T-helper 17 cell (primary cell): Measurements from ENCODE around the gene RPTOR. TPM values are rescaled to one million over a fixed set of nuclear protein-coding genes. Genes with fewer than 3 reads are reported as not detected.
A peak's percentile ranks its signal among the peaks of the same experiment; 100 is the strongest.

Source experiments
- ATAC-seq: fragments of 150-1000 bp; cut with Tn5 transposase; 2 replicates; pipeline ENCODE4 v1.10.0; 2021; ENCODE audit warnings: mild to moderate bottlenecking, moderate library complexity
- DNase-seq, 3 donors: peaks; one replicate each; pipeline versions ENCODE4 v3.0.0 to v3.0.0-alpha.2; 2020 to 2021
- H3K9me3 ChIP-seq: one replicate; pipeline ENCODE4 v1.7.0; 2013; ENCODE audit warnings: low read length, mild to moderate bottlenecking; ENCODE audit not compliant: control insufficient read depth, poor library complexity, severe bottlenecking
- H3K27ac Mint-ChIP-seq: one replicate; pipeline ENCODE4 v1.8.0; 2022; ENCODE audit warnings: mild to moderate bottlenecking, moderate library complexity, mixed read lengths
- H3K27me3 Mint-ChIP-seq: one replicate; pipeline ENCODE4 v1.8.0; 2022; ENCODE audit warnings: mixed read lengths
- H3K36me3 Mint-ChIP-seq: one replicate; pipeline ENCODE4 v1.8.0; 2022; ENCODE audit warnings: low read depth, mixed read lengths
- H3K4me1 Mint-ChIP-seq: one replicate; pipeline ENCODE4 v1.8.0; 2022; ENCODE audit warnings: mild to moderate bottlenecking, mixed read lengths
- H3K4me3 Mint-ChIP-seq: one replicate; pipeline ENCODE4 v1.8.0; 2022; ENCODE audit warnings: mild to moderate bottlenecking, moderate library complexity, mixed read lengths
- total RNA-seq, 4 donors: library from RNA in 2 of 4; stranded (reverse) in 2 of 4; gene quantifications; one replicate each; pipeline ENCODE4 v1.2.3 and lab custom pipeline; 2022 to 2026

Gene RPTOR
- total RNA-seq, 2 donors from 2014 or later = 55.1 to 61.5 TPM

- no peaks in the 10 kb centered on the region for H3K9me3 ChIP-seq
These were observed 346.3 kb downstream of the RPTOR start for GRCh38 chr17:80890921-80891396.

GRCh38 chr17:80891397-80892018 is 346.9 kb downstream of the RPTOR start:
- H3K27ac Mint-ChIP-seq = peak overlapping the region; percentile 99

More at GRCh38 chr17:80890921-80891396, 346.3 kb downstream of the RPTOR start:
- Mint-ChIP-seq H3K4me3 (peak overlapping the region; percentile 97), H3K4me1 (peaks cover 61% of the 10 kb centered on the region), H3K27ac (peak overlapping the region; percentile 99), H3K36me3 (peaks cover 9% of the 10 kb centered on the region), H3K27me3 (no peaks in the 10 kb centered on the region)
- DNase-seq (no peak), ATAC-seq (no peak)

DNA sequence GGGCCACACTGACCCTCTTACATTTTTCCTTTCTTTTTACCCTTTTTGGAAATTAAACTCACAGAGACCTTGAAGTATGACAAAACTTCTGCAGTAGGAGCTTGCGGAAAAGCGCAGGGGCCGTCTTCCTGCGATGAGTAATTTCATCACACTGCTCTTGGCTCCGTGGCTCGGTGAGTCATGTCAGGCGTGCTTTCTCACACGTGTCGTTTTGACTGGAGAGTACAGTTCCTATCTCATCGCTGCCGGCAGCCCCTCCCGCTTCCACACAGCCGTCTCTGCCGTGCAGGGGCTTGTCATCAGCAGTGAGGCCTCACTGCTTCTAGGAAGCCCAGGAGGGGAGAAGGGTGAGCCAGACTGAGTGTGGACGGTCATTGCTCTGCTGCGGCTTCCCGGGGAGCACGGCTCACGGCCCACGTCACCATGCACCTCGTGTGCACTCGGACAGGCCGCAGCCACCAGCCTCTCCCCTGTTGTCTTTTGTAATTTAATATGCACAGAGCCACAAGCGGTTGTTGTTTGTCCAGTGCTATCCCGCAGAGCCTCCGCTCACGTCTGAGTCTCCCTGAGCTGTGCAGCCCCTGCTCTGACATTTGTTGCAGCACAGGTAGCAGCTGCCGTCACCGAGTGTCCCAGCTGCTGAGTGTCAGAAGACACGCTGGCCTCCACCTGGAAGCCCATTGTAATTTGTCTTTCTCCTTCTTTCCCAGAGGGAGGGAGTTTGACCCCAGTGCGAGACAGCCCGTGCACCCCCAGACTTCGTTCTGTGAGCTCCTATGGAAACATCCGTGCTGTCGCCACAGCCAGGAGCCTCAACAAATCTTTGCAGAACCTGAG is 347.6 kb downstream of the RPTOR start:
- no peaks in the 10 kb centered on the region for H3K9me3 ChIP-seq
- Mint-ChIP-seq H3K4me3 (peak overlapping the region; percentile 97), H3K27ac (peak overlapping the region; percentile 99), H3K36me3 (peaks cover 12% of the 10 kb centered on the region), H3K27me3 (no peaks in the 10 kb centered on the region), H3K4me1 (peaks cover 60% of the 10 kb centered on the region)
- ATAC-seq (peak; percentile 80), DNase-seq (peak; percentile 60 to 81 (median 64))

More at GRCh38 chr17:80891397-80892018, 346.9 kb downstream of the RPTOR start:
- no peaks in the 10 kb centered on the region for H3K27me3 Mint-ChIP-seq
- DNase-seq (peak; percentile 53 to 69 (median 65)), ATAC-seq (peak; percentile 81)
- H3K4me3 Mint-ChIP-seq = peak overlapping the region; percentile 97
- H3K36me3 Mint-ChIP-seq = peaks cover 10% of the 10 kb centered on the region
- no peaks in the 10 kb centered on the region for H3K9me3 ChIP-seq
- H3K4me1 Mint-ChIP-seq = peaks cover 61% of the 10 kb centered on the region

DNA sequence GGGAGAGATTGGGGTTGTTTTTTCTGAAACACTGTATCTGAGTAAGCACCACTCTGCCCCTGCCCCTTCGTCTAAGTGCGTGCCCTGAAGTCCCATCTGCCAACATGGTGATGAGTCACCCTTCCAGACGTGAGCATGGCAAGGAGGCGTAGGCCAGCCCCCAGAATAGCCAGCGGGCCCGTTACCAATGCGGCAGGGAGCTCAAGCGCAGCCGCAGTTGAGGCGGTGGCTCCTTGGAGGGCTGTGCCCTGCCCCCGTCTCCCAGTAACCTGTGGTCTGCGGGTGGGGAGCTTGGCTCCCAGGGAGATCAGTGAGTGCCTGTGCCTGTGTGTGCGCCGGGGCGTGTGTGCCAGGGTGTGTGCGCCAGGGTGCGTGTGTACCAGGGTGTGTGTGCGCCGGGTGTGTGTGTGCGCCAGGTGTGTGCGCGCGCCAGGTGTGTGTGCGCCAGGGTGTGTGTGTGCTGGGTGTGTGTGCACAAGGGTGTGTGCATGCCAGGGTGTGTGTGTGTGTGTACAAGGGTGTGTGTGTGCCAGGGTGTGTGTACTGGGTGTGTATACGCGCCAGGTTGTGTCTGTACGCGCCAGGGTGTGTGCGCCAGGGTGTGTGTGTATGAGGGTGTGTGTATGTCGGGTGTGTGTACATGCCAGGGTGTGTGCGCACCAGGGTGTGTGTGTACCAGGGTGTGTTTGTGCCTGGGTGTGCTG is 348.4 kb downstream of the RPTOR start:
- Mint-ChIP-seq H3K4me1 (peaks cover 61% of the 10 kb centered on the region), H3K27me3 (no peaks in the 10 kb centered on the region), H3K27ac (peak overlapping the region; percentile 99), H3K4me3 (peak overlapping the region; percentile 97), H3K36me3 (peaks cover 12% of the 10 kb centered on the region)
- H3K9me3 ChIP-seq = no peaks in the 10 kb centered on the region
- peak; percentile 33 to 60 (median 41) for DNase-seq
- ATAC-seq = peak; percentile 9

- DNase-seq (no peak), ATAC-seq (no peak)
- Mint-ChIP-seq H3K27ac (peak overlapping the region; percentile 99), H3K4me3 (peak overlapping the region; percentile 97), H3K36me3 (peaks cover 12% of the 10 kb centered on the region), H3K4me1 (peaks cover 59% of the 10 kb centered on the region), H3K27me3 (no peaks in the 10 kb centered on the region)
- H3K9me3 ChIP-seq = no peaks in the 10 kb centered on the region
These were observed 349.2 kb downstream of the RPTOR start for GRCh38 chr17:80893604-80894438.

GRCh38 chr17:80894439-80894721 is 349.7 kb downstream of the RPTOR start:
- no peaks in the 10 kb centered on the region for H3K9me3 ChIP-seq
- Mint-ChIP-seq H3K4me1 (peaks cover 54% of the 10 kb centered on the region), H3K36me3 (peaks cover 12% of the 10 kb centered on the region), H3K4me3 (peak overlapping the region; percentile 81), H3K27ac (peak overlapping the region; percentile 99), H3K27me3 (no peaks in the 10 kb centered on the region)
- DNase-seq (no peak), ATAC-seq (no peak)

DNA sequence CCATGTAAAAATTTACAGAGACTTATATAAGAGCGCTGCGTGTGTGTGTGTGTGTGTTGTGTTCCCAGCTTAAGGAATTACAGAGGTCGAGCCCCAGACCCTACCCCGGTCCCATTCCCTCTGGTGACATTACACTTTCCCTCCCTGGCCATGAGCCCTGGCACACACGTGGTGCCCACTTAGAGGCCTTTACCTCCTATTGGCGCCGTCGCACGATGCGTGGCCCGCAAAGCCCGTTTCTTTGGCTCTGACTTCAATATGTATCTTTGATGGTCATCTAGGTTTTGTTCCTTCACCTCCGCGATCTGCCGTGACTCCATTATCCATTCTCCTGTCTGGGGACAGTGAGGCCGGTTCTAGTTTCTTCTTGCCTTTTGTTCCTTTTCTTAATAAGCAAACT is 350.1 kb downstream of the RPTOR start:
- DNase-seq (no peak), ATAC-seq (no peak)
- no peaks in the 10 kb centered on the region for H3K9me3 ChIP-seq
- Mint-ChIP-seq H3K4me1 (peaks cover 54% of the 10 kb centered on the region), H3K27me3 (no peaks in the 10 kb centered on the region), H3K27ac (peak overlapping the region; percentile 96), H3K36me3 (peaks cover 12% of the 10 kb centered on the region), H3K4me3 (peak overlapping the region; percentile 81)

DNA sequence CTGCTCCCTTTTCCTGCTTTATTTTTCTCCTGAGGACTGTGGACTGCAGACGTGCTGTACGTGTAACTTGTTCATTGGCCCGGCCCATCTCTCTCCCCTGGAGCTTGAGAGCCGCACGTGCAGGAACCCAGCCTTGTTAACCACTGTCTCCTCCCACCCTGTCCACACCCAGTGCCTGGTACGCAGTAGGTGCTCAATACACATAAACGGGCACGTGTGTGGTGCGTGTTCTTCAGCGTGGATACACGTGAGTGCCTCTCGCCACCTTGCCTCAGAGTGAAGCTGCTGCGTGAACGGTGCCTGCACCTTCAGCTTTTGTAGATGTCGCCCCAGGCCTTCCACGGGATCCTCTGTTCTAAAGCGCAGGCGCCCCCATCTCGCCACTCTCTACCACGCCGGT is 350.7 kb downstream of the RPTOR start:
- peak overlapping the region; percentile 81 for H3K4me3 Mint-ChIP-seq
- no peak for ATAC-seq
- H3K27ac Mint-ChIP-seq = peak overlapping the region; percentile 96
- DNase-seq = no peak
- H3K36me3 Mint-ChIP-seq = peaks cover 12% of the 10 kb centered on the region
- no peaks in the 10 kb centered on the region for H3K27me3 Mint-ChIP-seq
- peaks cover 53% of the 10 kb centered on the region for H3K4me1 Mint-ChIP-seq
- no peaks in the 10 kb centered on the region for H3K9me3 ChIP-seq

- Mint-ChIP-seq H3K27ac (no peak overlapping the region), H3K36me3 (peaks cover 8% of the 10 kb centered on the region), H3K27me3 (no peaks in the 10 kb centered on the region), H3K4me3 (no peak overlapping the region), H3K4me1 (peaks cover 38% of the 10 kb centered on the region)
- no peaks in the 10 kb centered on the region for H3K9me3 ChIP-seq
- no peak for DNase-seq
- ATAC-seq = no peak
These were observed 354.1 kb downstream of the RPTOR start for GRCh38 chr17:80898716-80899115.

DNA sequence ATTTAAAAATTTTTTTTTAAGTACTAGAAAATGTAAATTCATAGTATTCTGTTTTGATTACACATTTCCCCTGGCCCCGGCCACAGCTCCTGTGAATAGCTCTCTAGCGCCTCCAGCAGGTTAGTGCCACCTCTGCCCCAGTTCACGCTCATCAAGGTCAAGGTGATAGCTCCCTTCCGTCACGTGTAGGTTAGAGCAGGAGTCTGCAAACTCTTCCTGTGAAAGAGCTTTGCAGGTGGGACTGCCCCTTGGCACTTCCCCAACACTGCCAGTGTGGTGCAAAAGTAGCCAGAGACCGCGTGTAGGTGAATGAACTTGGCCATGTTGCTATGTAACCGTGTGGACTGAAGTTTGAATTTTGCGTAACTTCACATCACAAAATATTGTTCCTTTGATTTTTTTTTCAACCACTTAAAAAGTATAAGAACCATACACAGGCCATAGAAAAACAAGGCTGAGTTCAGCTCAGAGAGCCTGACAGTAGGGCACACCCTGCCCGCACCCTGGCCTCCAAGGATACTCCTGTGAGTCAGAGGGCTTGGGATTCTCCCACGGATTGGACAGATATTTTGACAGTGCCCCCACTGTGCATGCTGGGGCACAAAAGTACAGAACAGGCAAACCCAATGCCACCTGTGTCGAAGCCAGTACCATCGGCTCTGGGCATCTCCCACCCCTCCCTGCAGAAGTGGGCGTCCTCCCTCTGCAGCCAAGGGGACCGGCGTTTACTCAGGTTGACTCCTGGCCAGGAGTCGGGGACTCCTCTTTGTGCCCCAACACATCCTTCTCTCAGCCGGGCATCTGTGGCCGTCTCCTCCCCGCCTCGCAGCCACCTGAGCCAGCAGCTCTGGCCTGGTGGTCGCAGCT is 355.0 kb downstream of the RPTOR start:
- Mint-ChIP-seq H3K4me3 (no peak overlapping the region), H3K27ac (no peak overlapping the region), H3K27me3 (no peaks in the 10 kb centered on the region), H3K36me3 (peaks cover 8% of the 10 kb centered on the region), H3K4me1 (peaks cover 35% of the 10 kb centered on the region)
- ATAC-seq = peak; percentile 88
- no peaks in the 10 kb centered on the region for H3K9me3 ChIP-seq
- DNase-seq = peak; percentile 61 to 79 (median 63)

DNA sequence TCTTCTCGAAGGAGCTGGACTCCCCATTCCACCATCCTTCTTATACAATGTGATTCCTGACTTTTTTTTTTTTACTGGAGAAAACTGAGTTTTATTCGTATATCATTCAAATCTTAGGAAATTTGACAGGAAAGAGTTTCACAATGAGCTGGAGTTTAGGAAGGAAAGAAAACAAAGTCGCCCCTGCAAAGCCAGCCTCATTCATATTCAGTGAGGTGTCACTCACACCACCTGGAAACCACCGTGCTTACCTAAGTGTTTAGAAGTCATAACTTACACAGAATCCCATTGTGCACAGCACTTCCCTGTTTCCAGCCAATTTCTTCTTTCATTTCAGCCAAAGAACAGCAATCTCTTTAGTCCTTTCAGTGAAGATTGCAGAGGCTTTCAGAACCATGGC is 356.7 kb downstream of the RPTOR start:
- H3K27ac Mint-ChIP-seq = peak overlapping the region; percentile 86
- peaks cover 2% of the 10 kb centered on the region for H3K36me3 Mint-ChIP-seq
- peak overlapping the region; percentile 25 for H3K4me3 Mint-ChIP-seq

More for the DNA sequence above, 356.7 kb downstream of the RPTOR start:
- Mint-ChIP-seq H3K27me3 (no peaks in the 10 kb centered on the region), H3K4me1 (peaks cover 23% of the 10 kb centered on the region)
- ATAC-seq = no peak
- DNase-seq = no peak
- no peaks in the 10 kb centered on the region for H3K9me3 ChIP-seq
